GM12892 (cell line): Measurements from ENCODE around the gene DAAM1.

Experiments
- POLR2A ChIP-seq: IDR thresholded peaks from 2 replicates; pipeline ENCODE4 v1.6.1; 2011; ENCODE audit warnings: low read depth, low read length, control low read depth
- TAF1 ChIP-seq: IDR thresholded peaks from 2 replicates; pipeline ENCODE4 v1.6.1; 2011; ENCODE audit warnings: low read depth, mild to moderate bottlenecking, control low read depth, low read length, borderline replicate concordance

DNA sequence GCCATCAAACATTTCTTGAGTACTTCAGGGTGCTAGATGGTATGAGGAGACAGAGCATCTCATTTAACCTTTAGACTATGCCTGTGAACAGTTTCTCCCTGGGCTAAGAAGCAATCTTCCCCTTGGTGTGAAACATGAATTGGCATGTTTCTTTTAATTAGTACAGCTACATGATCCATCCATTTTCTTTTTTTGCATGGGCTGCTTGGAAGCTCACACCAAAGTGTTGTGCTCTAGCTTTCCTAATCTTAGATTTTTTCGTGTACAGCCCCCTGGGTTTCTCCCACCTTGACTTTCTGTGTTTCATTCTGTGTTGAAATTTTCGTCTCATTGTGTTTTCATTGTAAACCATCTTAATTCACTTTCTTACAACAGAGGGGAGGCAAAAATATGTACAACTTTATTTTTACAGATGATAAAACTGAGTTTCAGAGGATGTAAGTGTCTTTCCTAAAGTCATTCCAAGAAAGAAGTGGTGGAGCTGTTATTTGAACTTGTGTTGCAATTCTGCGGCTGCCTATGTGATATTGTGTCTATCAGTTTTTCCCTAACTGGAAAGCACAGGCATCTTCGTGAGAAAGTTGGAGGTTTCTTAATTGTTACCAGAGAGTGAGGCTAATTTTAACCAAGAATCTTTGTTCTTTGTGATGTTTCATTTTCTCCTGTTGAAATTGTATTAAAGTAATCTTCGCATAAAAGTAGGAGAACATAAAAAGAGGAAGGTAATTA lies 64.5 kb downstream of the DAAM1 start:
- TF ChIP-seq TAF1 (no peak), POLR2A (no peak)
